Esophagus squamous epithelium (tissue), 4 donors: ENCODE measurements around the gene CEP78.

ENCODE experiments used
- POLR2A ChIP-seq, 4 donors: fragments of 450-650 bp; IDR thresholded peaks; one replicate each; pipeline ENCODE4 v1.6.1; 2017; ENCODE audit warnings: antibody characterized with exemption in 4 of 4, mild to moderate bottlenecking in 4 of 4, moderate library complexity in 3 of 4
- TF ChIP-seq, protein P1 (sequence below), 6 experiments: fragments of 450-650 bp in 4 of 6; fragments of 200-600 bp in 2 of 6; sonication (generic) in 2 of 6; IDR thresholded peaks; one replicate each; pipeline ENCODE4 v1.5.1; 2016 to 2019; ENCODE audit warnings: antibody characterized with exemption in 6 of 6, mild to moderate bottlenecking in 4 of 6, moderate library complexity in 4 of 6

DNA sequence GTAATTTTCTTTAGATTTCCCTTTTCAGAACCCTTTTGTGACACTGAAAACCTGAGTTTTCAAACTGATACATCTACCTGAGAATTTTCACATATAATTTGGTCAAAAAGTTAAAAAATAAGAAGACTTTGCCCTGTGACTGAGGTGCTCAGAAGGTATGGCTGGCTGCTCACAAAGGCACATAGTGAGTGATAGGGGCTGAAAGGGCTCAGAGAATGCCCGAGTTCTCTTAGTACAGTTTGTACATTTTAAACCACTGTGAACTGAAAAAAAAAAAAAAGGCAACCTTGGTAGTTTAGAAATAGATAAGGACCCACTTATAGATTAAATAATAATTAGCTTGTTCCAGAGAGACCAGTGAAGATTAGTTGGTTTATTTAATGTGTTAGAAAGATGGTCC is 42.9 kb downstream of the CEP78 start:
- TF ChIP-seq, protein P1, sequence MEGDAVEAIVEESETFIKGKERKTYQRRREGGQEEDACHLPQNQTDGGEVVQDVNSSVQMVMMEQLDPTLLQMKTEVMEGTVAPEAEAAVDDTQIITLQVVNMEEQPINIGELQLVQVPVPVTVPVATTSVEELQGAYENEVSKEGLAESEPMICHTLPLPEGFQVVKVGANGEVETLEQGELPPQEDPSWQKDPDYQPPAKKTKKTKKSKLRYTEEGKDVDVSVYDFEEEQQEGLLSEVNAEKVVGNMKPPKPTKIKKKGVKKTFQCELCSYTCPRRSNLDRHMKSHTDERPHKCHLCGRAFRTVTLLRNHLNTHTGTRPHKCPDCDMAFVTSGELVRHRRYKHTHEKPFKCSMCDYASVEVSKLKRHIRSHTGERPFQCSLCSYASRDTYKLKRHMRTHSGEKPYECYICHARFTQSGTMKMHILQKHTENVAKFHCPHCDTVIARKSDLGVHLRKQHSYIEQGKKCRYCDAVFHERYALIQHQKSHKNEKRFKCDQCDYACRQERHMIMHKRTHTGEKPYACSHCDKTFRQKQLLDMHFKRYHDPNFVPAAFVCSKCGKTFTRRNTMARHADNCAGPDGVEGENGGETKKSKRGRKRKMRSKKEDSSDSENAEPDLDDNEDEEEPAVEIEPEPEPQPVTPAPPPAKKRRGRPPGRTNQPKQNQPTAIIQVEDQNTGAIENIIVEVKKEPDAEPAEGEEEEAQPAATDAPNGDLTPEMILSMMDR (IDR thresholded peaks at IDR 0.05) = no peak
- no peak for TF ChIP-seq POLR2A (IDR thresholded peaks at IDR 0.05)
